Liver (tissue), 3 donors: ENCODE measurements around the gene TNK1.

ENCODE experiments used
- CTCF ChIP-seq: fragments of 150-350 bp; IDR thresholded peaks from 2 replicates; pipeline ENCODE4 v1.5.1; 2017; ENCODE audit warnings: improper control_type of control experiment, low read depth, low read length; ENCODE audit not compliant: missing input control
- EGR1 ChIP-seq, 2 donors: IDR thresholded peaks; 2 replicates each; pipeline ENCODE4 v1.6.1; 2016 to 2018; ENCODE audit warnings: antibody characterized with exemption in 2 of 2, low read depth in 2 of 2
- FOXA1 ChIP-seq: IDR thresholded peaks from 2 replicates; pipeline ENCODE4 v1.6.1; 2016; ENCODE audit warnings: antibody characterized with exemption
- FOXA2 ChIP-seq: IDR thresholded peaks from 2 replicates; pipeline ENCODE4 v1.6.1; 2016; ENCODE audit warnings: antibody characterized with exemption
- GABPA ChIP-seq, 2 donors: IDR thresholded peaks in 1 of 2; conservative IDR thresholded peaks in 1 of 2; 2 replicates each; pipeline ENCODE4 v1.6.1; 2016; ENCODE audit warnings: antibody characterized with exemption in 2 of 2, mild to moderate bottlenecking in 1 of 2, moderate library complexity in 1 of 2
- HNF4G ChIP-seq: IDR thresholded peaks from 2 replicates; pipeline ENCODE4 v1.6.1; 2016; ENCODE audit warnings: antibody characterized with exemption
- MAX ChIP-seq: IDR thresholded peaks from 2 replicates; pipeline ENCODE4 v1.6.1; 2016; ENCODE audit warnings: antibody characterized with exemption
- NR2F2 ChIP-seq: IDR thresholded peaks from 2 replicates; pipeline ENCODE4 v1.6.1; 2016; ENCODE audit warnings: antibody characterized with exemption
- RAD21 ChIP-seq, 2 donors: IDR thresholded peaks; 2 replicates each; pipeline ENCODE4 v1.6.1; 2016; ENCODE audit warnings: antibody characterized with exemption in 2 of 2, mild to moderate bottlenecking in 2 of 2
- REST ChIP-seq: IDR thresholded peaks from 2 replicates; pipeline ENCODE4 v1.6.1; 2016; ENCODE audit warnings: antibody characterized with exemption, mild to moderate bottlenecking
- SP1 ChIP-seq: IDR thresholded peaks from 2 replicates; pipeline ENCODE4 v1.6.1; 2018; ENCODE audit warnings: antibody characterized with exemption, mild to moderate bottlenecking
- YY1 ChIP-seq: IDR thresholded peaks from 2 replicates; pipeline ENCODE4 v1.6.1; 2016; ENCODE audit warnings: antibody characterized with exemption, mild to moderate bottlenecking
- TF ChIP-seq, protein P1 (sequence below): IDR thresholded peaks from 2 replicates; pipeline ENCODE4 v1.6.1; 2016; ENCODE audit warnings: antibody characterized with exemption
- TF ChIP-seq, protein P2 (sequence below): IDR thresholded peaks from 2 replicates; pipeline ENCODE4 v1.6.1; 2016; ENCODE audit warnings: antibody characterized with exemption
- donor health status: healthy.
- donor health status: healthy.

DNA sequence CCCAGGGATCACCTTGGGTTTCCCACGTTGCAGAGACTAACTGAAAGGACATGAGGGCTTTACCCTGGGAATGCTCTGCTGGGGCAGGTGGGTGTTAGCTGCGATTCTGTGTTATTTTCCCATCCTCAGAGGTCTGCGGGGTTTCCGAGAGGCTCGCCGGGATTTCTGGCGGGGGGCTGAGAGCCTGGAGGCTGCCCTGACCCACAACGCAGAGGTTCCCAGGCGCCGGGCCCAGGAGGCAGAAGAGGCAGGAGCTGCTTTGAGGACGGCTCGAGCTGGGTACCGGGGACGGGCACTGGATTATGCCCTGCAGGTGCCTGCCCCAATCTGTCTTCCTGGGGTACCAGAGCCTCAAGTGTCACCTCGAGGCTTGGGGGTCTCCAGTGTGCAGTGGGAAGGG is 37.6 kb upstream of the TNK1 start:
- TF ChIP-seq MAX (no peak), REST (no peak), CTCF (no peak), GABPA (IDR thresholded peaks at IDR 0.05 in 1 of 2, conservative IDR thresholded peaks at IDR 0.05 in 1 of 2) (no peak), NR2F2 (no peak), HNF4G (no peak), RAD21 (IDR thresholded peaks at IDR 0.05) (no peak), SP1 (no peak), EGR1 (IDR thresholded peaks at IDR 0.05; ENCODE audit: low read depth in 2 of 2) (no peak), FOXA2 (no peak), YY1 (no peak), FOXA1 (no peak)
- TF ChIP-seq, protein P1, sequence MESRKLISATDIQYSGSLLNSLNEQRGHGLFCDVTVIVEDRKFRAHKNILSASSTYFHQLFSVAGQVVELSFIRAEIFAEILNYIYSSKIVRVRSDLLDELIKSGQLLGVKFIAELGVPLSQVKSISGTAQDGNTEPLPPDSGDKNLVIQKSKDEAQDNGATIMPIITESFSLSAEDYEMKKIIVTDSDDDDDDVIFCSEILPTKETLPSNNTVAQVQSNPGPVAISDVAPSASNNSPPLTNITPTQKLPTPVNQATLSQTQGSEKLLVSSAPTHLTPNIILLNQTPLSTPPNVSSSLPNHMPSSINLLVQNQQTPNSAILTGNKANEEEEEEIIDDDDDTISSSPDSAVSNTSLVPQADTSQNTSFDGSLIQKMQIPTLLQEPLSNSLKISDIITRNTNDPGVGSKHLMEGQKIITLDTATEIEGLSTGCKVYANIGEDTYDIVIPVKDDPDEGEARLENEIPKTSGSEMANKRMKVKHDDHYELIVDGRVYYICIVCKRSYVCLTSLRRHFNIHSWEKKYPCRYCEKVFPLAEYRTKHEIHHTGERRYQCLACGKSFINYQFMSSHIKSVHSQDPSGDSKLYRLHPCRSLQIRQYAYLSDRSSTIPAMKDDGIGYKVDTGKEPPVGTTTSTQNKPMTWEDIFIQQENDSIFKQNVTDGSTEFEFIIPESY: no peak
- TF ChIP-seq, protein P2, sequence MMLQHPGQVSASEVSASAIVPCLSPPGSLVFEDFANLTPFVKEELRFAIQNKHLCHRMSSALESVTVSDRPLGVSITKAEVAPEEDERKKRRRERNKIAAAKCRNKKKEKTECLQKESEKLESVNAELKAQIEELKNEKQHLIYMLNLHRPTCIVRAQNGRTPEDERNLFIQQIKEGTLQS: no peak
